ENCODE results near the gene LOXHD1.

- TF ChIP-seq CTCF (IDR thresholded peaks at IDR 0.05 in 4 of 5, conservative IDR thresholded peaks at IDR 0.05 in 1 of 5), result no peak
- no peak for TF ChIP-seq POLR2A (IDR thresholded peaks at IDR 0.05)
These were observed 191.9 kb downstream of the LOXHD1 start for GRCh38 chr18:46464926-46465655.

Measured in gastrocnemius medialis (tissue), 4 donors.